GM15510 (cell line): ENCODE results near the gene PSMB3.

Experiments
- POLR2A ChIP-seq: IDR thresholded peaks from 3 replicates; pipeline ENCODE4 v1.6.1; 2011; ENCODE audit warnings: borderline replicate concordance; ENCODE audit not compliant: insufficient read length; ENCODE audit errors: extremely low read depth

The PSMB3 gene

GRCh38 chr17:38752308-38753070 is at the start of gene PSMB3:
PSMB3 (plus strand) TSS chr17:38752741; CDS start chr17:38752827, 86 bp downstream.
- peak; percentile 67 for TF ChIP-seq POLR2A

DNA sequence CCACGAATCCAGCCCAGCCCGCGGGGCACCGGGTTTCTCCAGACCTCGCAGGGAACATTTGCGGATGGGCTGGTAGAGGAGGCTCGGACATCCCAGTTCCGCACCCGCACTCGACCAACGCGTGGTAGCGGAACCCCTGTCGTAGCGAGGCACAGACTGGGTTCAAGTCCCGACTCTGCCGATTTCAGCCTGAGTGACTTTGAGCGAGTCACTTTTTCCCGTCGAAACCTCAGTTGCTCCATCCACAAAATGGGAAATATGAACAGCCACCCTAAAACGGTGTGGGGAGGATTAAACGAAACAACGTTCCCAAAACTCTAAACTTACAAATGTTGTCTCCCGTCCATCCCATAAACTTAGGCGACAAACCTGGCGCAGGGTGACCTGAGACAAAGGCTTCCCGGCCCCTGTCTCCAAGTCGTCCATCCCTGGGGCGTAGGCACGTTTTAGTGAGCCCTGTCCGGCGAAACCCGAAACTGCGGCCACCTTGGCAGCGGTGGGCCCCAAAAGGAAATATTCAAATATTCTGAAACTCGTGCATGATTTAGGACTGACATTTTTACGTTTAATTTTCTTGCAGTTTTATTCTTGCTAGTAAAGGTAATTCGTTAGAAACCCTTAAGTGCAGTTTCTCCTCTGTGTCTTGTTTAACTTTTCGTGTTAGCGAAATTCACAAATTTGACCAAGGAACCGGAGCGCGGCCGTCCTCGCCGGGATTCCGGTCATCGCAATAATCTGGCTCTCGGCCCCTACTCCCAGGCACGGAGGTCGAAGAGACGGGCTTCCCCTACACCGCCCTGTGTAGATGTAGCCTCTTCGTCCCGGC is 49.4 kb upstream of the PSMB3 start:
- peak; percentile 47 for TF ChIP-seq POLR2A

DNA sequence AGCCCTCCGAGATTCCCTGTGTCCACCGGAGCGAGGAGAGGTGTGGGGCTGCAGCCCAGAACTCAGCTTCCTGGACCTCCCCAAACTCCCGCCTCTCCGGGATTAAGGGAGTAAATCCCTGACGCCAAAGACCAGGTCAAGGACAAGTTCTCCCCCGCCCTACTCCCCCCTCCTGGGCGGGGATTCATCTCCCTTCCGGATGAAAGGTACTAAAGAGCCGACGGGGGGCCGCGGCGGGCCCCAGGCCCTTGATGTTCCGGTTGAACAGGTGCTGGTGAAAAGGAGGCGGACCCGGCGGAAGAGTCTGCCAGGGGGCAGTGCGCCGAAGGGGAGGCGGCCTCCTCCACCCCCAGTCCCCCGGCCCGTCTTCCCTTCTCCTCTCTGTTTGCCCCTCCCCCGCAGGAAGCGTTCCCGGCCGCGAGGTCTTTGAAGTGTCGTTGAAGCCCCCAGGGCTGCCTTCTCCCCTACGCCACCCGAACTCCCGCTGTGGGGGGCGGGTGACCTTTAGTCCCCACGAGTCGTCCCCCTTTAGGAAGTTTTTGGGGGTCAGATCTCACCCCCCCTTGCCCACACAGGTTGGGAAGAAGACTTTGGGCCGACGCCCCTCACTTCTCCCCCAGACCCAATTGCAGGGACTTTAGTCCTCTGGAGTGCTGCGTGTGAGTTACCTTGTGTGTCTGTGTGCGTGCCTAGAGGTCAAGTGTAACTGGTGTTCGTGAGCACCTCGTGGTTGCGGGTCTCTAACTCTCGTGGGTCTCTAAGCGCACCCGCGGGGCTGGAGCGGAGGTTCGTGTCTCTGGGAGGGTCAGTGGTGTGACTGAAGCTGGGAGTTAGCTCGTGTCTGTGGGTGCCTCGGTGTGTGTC is 48.6 kb upstream of the PSMB3 start:
- TF ChIP-seq POLR2A = peak; percentile 58

DNA sequence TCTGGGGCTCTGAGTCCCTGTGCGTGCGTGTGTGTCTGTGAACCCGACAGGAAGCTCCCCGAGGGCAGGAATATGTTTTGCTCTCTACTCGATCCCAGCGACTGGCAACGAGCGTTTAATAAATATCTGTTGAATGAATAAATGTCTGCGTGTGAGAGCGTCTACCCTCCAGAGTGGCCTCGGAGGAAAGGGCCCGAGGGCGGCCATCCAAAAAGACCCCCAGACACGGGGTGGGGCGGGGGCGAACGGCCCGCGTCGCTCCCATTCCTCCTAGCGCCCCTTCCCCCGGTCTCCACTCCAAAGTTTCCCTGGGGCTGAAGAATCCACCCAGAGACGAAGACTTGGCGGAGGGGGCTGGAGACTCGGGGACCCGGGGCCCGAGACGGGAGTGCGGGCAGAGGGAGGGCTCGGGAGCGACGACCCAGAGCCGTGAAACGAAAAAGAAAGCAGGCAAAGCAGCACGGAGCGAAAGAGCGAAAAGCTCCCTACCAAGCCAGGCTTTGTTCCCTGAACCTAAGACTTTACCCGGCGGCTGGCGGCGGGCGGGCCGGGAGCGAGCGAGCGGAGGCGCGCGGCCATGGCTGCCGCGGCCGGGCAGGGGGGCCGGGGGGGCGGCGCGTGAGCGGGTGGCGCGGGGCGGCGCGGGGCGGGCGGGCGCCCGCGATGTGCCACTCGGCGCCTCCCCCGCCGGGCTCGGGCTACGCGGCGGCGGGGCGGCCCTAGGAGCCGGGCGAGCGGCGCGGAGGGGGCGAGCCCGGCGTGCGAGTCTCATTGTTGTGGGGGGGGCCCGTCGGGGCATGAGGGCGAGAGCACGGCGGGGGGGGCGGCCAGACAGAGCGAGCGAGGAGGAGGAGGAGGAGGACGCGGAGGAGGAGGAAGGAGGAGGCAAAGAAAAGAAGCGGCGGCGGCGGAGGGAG is 47.7 kb upstream of the PSMB3 start, which contains the start of gene MLLT6:
Gene MLLT6 (plus strand): TSS at position 668 of the 917 bp plus-strand sequence. CDS start 360 bp downstream, outside the sequence.
- peak; percentile 51 for TF ChIP-seq POLR2A

- no peak for TF ChIP-seq POLR2A
These were observed 47.1 kb upstream of the PSMB3 start for GRCh38 chr17:38705523-38705802.

DNA sequence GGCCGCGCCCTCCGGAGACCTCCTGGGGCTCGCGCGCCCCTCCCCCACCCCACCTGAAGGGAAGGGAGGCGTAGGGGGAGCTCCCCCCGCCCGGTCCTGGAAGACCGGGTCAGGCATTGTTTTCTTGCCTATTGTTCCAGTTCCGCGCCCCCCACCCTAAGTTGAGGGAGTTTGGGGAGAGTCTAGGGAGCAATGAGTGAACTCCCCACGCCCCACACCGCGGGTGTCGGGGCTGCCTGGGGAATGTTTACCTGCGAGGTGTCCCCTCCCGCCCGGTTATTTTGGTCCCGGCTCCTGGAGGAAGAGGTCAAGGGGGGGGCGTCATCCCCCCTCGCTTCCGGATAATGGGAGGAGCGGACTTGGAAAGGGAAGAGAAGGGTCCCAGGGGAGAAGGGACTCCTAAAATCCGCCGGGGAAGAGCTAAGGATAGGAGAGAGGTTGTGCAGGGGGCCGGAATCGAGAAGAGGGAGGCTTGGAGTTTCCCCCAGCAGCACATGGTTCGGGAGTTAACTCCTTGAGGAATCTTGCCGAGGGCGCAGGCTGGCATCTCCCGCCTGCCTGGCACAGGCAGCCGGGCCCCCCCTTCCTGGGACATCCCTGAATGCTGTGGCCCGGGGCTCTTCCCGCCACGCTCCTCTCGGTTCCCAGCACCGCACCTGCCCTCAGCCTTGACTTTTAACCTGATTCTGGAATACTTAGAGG is 46.6 kb upstream of the PSMB3 start:
- TF ChIP-seq POLR2A = no peak

- no peak for TF ChIP-seq POLR2A
These were observed 45.9 kb upstream of the PSMB3 start for GRCh38 chr17:38706505-38707216.

- no peak for TF ChIP-seq POLR2A
These were observed 44.7 kb upstream of the PSMB3 start for GRCh38 chr17:38707678-38708351.

- TF ChIP-seq POLR2A = no peak
These were observed 43.3 kb upstream of the PSMB3 start for GRCh38 chr17:38709104-38709820.

DNA sequence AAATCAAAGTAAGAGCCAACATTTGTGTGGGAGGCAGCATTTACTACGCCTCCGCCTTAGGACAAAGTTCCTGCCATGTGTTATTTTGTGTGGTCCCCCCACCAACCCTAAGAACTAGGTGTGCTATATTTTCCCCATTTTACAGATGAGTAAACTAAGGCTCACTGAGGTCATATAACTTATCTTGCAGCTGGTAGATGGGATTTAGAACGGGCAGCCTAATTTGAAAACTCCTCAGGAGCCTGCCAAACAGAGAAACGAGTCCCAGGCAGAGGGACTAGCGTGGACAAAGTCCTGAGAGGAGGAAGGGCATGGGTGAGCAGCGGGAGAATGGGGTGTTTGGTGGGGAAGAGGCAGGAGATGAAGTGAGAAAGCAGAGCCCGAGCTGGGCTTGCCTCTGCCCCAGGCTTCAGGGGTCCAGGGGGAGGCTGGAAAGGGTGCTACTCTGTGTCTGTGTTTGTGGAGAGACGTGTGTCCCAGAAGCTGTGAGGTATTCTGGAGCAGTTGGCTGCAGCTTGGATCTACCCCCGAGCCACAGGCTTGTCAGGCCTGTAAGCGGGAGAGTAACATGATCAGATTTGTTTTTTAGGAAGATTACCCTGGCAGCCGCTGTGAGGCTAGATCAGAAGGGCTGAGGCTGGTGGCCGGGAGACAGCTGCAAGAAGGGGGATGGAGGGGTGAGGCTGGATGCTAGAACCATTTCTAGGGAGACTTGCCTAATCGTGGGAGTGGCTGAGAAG is 42.5 kb upstream of the PSMB3 start:
- TF ChIP-seq POLR2A = no peak

- no peak for TF ChIP-seq POLR2A
These were observed 42.0 kb upstream of the PSMB3 start for GRCh38 chr17:38710604-38710962.
